OCI-LY1 (cell line): Measurements from ENCODE around the gene PGF.

Experiments
- H2AFZ ChIP-seq: fragments of 200-600 bp; sonication (generic), shearing (Covaris generic); 2 replicates; pipeline ENCODE4 v1.6.0; 2014; ENCODE audit warnings: antibody characterized with exemption, mild to moderate bottlenecking, low read length
- H3F3A ChIP-seq: fragments of 200-600 bp; sonication (generic), shearing (Covaris generic); 2 replicates; pipeline ENCODE4 v1.6.0; 2014; ENCODE audit warnings: mild to moderate bottlenecking, antibody characterized with exemption, low read length, moderate library complexity; ENCODE audit not compliant: insufficient read depth
- H3K27ac ChIP-seq: fragments of 200-600 bp; sonication (generic); 2 replicates; pipeline ENCODE4 v1.5.1; 2014; ENCODE audit warnings: low read length, mixed run types, mild to moderate bottlenecking, low read depth; ENCODE audit not compliant: poor library complexity, severe bottlenecking
- H3K27me3 ChIP-seq: fragments of 200-600 bp; sonication (generic); 2 replicates; pipeline ENCODE4 v1.6.0; 2014; ENCODE audit warnings: antibody characterized with exemption, mild to moderate bottlenecking, low read length, moderate library complexity; ENCODE audit not compliant: insufficient read depth
- H3K36me3 ChIP-seq: fragments of 200-600 bp; sonication (generic); 2 replicates; pipeline ENCODE4 v1.6.1; 2014; ENCODE audit warnings: mild to moderate bottlenecking, antibody characterized with exemption, low read length, moderate library complexity, mixed read lengths; ENCODE audit not compliant: insufficient read depth
- H3K4me1 ChIP-seq: fragments of 200-600 bp; sonication (generic); 2 replicates; pipeline ENCODE4 v1.5.1; 2014; ENCODE audit warnings: mild to moderate bottlenecking, low read length, moderate library complexity; ENCODE audit not compliant: insufficient read depth, severe bottlenecking
- H3K4me2 ChIP-seq: fragments of 200-600 bp; sonication (generic), shearing (Covaris generic); 2 replicates; pipeline ENCODE4 v1.6.1; 2014; ENCODE audit warnings: low read length
- H3K4me3 ChIP-seq: fragments of 200-600 bp; sonication (generic); 2 replicates; pipeline ENCODE4 v1.5.1; 2014; ENCODE audit warnings: low read length, low read depth, mild to moderate bottlenecking, mixed read lengths; ENCODE audit not compliant: poor library complexity, severe bottlenecking
- H3K79me2 ChIP-seq: fragments of 200-600 bp; shearing (Covaris generic); 2 replicates; pipeline ENCODE4 v1.6.1; 2016; ENCODE audit warnings: mixed run types, low read length, mixed read lengths; ENCODE audit not compliant: insufficient read depth
- H3K9ac ChIP-seq: fragments of 200-600 bp; sonication (generic), shearing (Covaris generic); 2 replicates; pipeline ENCODE4 v1.6.1; 2014; ENCODE audit warnings: mild to moderate bottlenecking, low read length, mixed read lengths
- H3K9me2 ChIP-seq: fragments of 200-600 bp; sonication (generic), shearing (Covaris generic); 2 replicates; pipeline ENCODE4 v1.6.1; 2014; ENCODE audit warnings: low read depth, mild to moderate bottlenecking, low read length, mixed read lengths
- H3K9me3 ChIP-seq: fragments of 200-600 bp; shearing (Covaris generic); 2 replicates; pipeline ENCODE4 v1.6.1; 2014; ENCODE audit warnings: low read length, mixed read lengths
- H4K20me1 ChIP-seq: fragments of 200-600 bp; sonication (generic), shearing (Covaris generic); 2 replicates; pipeline ENCODE4 v1.6.0; 2016; ENCODE audit warnings: mild to moderate bottlenecking, low read length; ENCODE audit not compliant: insufficient read depth
- CTCF ChIP-seq: fragments of 200-600 bp; sonication (generic), shearing (Covaris generic); IDR thresholded peaks from 2 replicates; pipeline ENCODE4 v1.5.1; 2017; ENCODE audit warnings: mild to moderate bottlenecking, antibody characterized with exemption, low read length, moderate library complexity, mixed read lengths
- EZH2 ChIP-seq: fragments of 200-600 bp; sonication (generic), shearing (Covaris generic); IDR thresholded peaks from 2 replicates; pipeline ENCODE4 v1.8.0; 2017; ENCODE audit warnings: borderline replicate concordance, mixed run types, mild to moderate bottlenecking, antibody characterized with exemption, low read length, moderate library complexity, mixed read lengths

The PGF gene

GRCh38 chr14:74909911-74910310 lies 45.5 kb downstream of the PGF start:
- Histone ChIP-seq H2AFZ (no peak overlapping the region), H3K79me2 (no peaks in the 10 kb centered on the region), H3K4me3 (no peak overlapping the region), H3K27ac (no peak overlapping the region), H3K9me3 (no peaks in the 10 kb centered on the region), H3K27me3 (no peaks in the 10 kb centered on the region; the same call in 1 of the 2 replicates), H3K9ac (no peak overlapping the region), H3F3A (no peaks in the 10 kb centered on the region), H4K20me1 (no peaks in the 10 kb centered on the region), H3K4me1 (no peaks in the 10 kb centered on the region), H3K9me2 (no peaks in the 10 kb centered on the region), H3K36me3 (peaks cover 9% of the 10 kb centered on the region; the same call in 1 of the 2 replicates), H3K4me2 (no peak overlapping the region)
- TF ChIP-seq CTCF (no peak), EZH2 (no peak)

- H4K20me1 ChIP-seq: no peaks in the 10 kb centered on the region
- no peaks in the 10 kb centered on the region for H3K79me2 ChIP-seq
- no peaks in the 10 kb centered on the region for H3K9me2 ChIP-seq
- no peak overlapping the region for H3K4me3 ChIP-seq
- no peak overlapping the region for H3K4me2 ChIP-seq
- H3K9me3 ChIP-seq: no peaks in the 10 kb centered on the region
- H3K27ac ChIP-seq: no peak overlapping the region
- no peak overlapping the region for H3K9ac ChIP-seq
- H2AFZ ChIP-seq: no peak overlapping the region
- H3K36me3 ChIP-seq: peaks cover 13% of the 10 kb centered on the region; the same call in 1 of the 2 replicates
- no peaks in the 10 kb centered on the region for H3F3A ChIP-seq
- H3K4me1 ChIP-seq: no peaks in the 10 kb centered on the region
- TF ChIP-seq CTCF: no peak
- H3K27me3 ChIP-seq: no peaks in the 10 kb centered on the region; the same call in 1 of the 2 replicates
Measured at GRCh38 chr14:74909501-74909900, 45.9 kb downstream of the PGF start.

- no peaks in the 10 kb centered on the region for H3K9me2 ChIP-seq
- no peak overlapping the region for H3K4me2 ChIP-seq
- no peaks in the 10 kb centered on the region; the same call in 1 of the 2 replicates for H3K27me3 ChIP-seq
- peaks cover 18% of the 10 kb centered on the region; the same call in 1 of the 2 replicates for H3K36me3 ChIP-seq
- no peaks in the 10 kb centered on the region for H3F3A ChIP-seq
- no peaks in the 10 kb centered on the region for H3K9me3 ChIP-seq
- H3K4me1 ChIP-seq: no peaks in the 10 kb centered on the region
- H3K79me2 ChIP-seq: no peaks in the 10 kb centered on the region
- no peaks in the 10 kb centered on the region for H4K20me1 ChIP-seq
- TF ChIP-seq EZH2: no peak
- no peak for TF ChIP-seq CTCF
- H3K4me3 ChIP-seq: no peak overlapping the region
- no peak overlapping the region for H3K27ac ChIP-seq
- no peak overlapping the region for H3K9ac ChIP-seq
- H2AFZ ChIP-seq: no peak overlapping the region
Measured at GRCh38 chr14:74908861-74909341, 46.5 kb downstream of the PGF start.
